Activated naive CD4-positive, alpha-beta T cell treated with Interleukin-2 at 50 U/mL for 16 hours (primary cell): ENCODE data around the gene POFUT2.

Source experiments
- DNase-seq: peaks from one replicate; pipeline ENCODE4 v3.0.0-alpha.2; 2020

Gene POFUT2

GRCh38 chr21:45295576-45296365 is 8.1 kb upstream of the POFUT2 start:
- no peak for DNase-seq

- DNase-seq, result no peak
These were observed 7.0 kb upstream of the POFUT2 start for GRCh38 chr21:45294509-45295291.

- no peak for DNase-seq
These were observed 6.2 kb upstream of the POFUT2 start for GRCh38 chr21:45293726-45294401.

- no peak for DNase-seq
These were observed 5.6 kb upstream of the POFUT2 start for GRCh38 chr21:45293220-45293725.

- peak; percentile 78 for DNase-seq
These were observed 4.9 kb upstream of the POFUT2 start for GRCh38 chr21:45292399-45293219.

- no peak for DNase-seq
These were observed 4.1 kb upstream of the POFUT2 start for GRCh38 chr21:45291613-45292398.

- DNase-seq, result no peak
These were observed 3.4 kb upstream of the POFUT2 start for GRCh38 chr21:45290948-45291612.

- DNase-seq, result no peak
These were observed 2.2 kb upstream of the POFUT2 start for GRCh38 chr21:45289655-45290515.

- DNase-seq, result no peak
These were observed 1.4 kb upstream of the POFUT2 start for GRCh38 chr21:45289134-45289533.

- no peak for DNase-seq
These were observed 746 bp upstream of the POFUT2 start for GRCh38 chr21:45288441-45288841.

GRCh38 chr21:45286671-45287437 is 841 bp downstream of the POFUT2 start:
- DNase-seq, result no peak

GRCh38 chr21:45285266-45285931 is 2.3 kb downstream of the POFUT2 start:
- no peak for DNase-seq

- DNase-seq, result no peak
These were observed 3.3 kb downstream of the POFUT2 start for GRCh38 chr21:45284456-45284741.

- no peak for DNase-seq
These were observed 3.9 kb downstream of the POFUT2 start for GRCh38 chr21:45283611-45284455.

GRCh38 chr21:45283035-45283610 is 4.6 kb downstream of the POFUT2 start:
- DNase-seq, result no peak

GRCh38 chr21:45282283-45283034 is 5.2 kb downstream of the POFUT2 start:
- no peak for DNase-seq
